PFSK-1 (cell line): ENCODE measurements around the gene DPF3.

Source experiments
- FOXP2 ChIP-seq: optimal IDR thresholded peaks from 2 replicates; pipeline ENCODE3; 2011; ENCODE audit warnings: borderline replicate concordance, control low read depth, inconsistent platforms; ENCODE audit not compliant: insufficient read depth; ENCODE audit errors: extremely low read length, extremely low read depth
- POLR2AphosphoS5 ChIP-seq: IDR thresholded peaks from 2 replicates; pipeline ENCODE4 v1.6.1; 2012; ENCODE audit warnings: low read depth, mild to moderate bottlenecking, control low read depth, low read length, moderate library complexity
- REST ChIP-seq, 2 experiments: IDR thresholded peaks; 2 replicates each; pipeline versions ENCODE4 v1.6.1 to v1.8.0; 2011 to 2012; ENCODE audit warnings: low read depth in 2 of 2, low read length in 2 of 2, control low read depth in 1 of 2, inconsistent platforms in 1 of 2, mild to moderate bottlenecking in 1 of 2, moderate library complexity in 1 of 2; ENCODE audit not compliant: insufficient read depth in 1 of 2
- TAF1 ChIP-seq: IDR thresholded peaks from 2 replicates; pipeline ENCODE4 v1.6.1; 2012; ENCODE audit warnings: low read length, control low read depth, borderline replicate concordance; ENCODE audit not compliant: insufficient read depth

GRCh38 chr14:72753044-72753710 is 140.7 kb downstream of the DPF3 start:
- TF ChIP-seq FOXP2 (no peak), POLR2AphosphoS5 (no peak), TAF1 (no peak), REST (IDR thresholded peaks at IDR 0.05; ENCODE audit: insufficient read depth in 1 of 2, low read depth in 2 of 2, low read length in 2 of 2) (no peak)
